Lung (tissue), 12 donors: ENCODE data around the gene TEDC1. TPM values are rescaled to one million over a fixed set of nuclear protein-coding genes. Genes with fewer than 3 reads are reported as not detected.

ENCODE experiments used
- ATAC-seq: fragments of 200-7000 bp; cut with Tn5 transposase; one replicate; pipeline ENCODE4 v1.9.1; 2020; ENCODE audit warnings: moderate number of reproducible peaks; ENCODE audit not compliant: insufficient read depth, low FRiP score
- DNase-seq, 3 donors: peaks; one replicate each; pipeline ENCODE4 v3.0.0-alpha.2; 2013 to 2017
- H3K27ac ChIP-seq, 2 donors: one replicate each; pipeline ENCODE4 v1.5.1; 2013; ENCODE audit warnings: mild to moderate bottlenecking in 2 of 2, moderate library complexity in 2 of 2, control low read depth in 1 of 2, inconsistent platforms in 1 of 2, low read depth in 1 of 2, low read length in 1 of 2
- H3K27me3 ChIP-seq, 3 donors: one replicate each; pipeline ENCODE4 v1.5.1; 2013; ENCODE audit warnings: low read length in 2 of 3; ENCODE audit not compliant: control insufficient read depth in 3 of 3, insufficient read depth in 3 of 3
- H3K36me3 ChIP-seq, 4 donors: one replicate each; pipeline ENCODE4 v1.5.1; 2013; ENCODE audit warnings: low read length in 4 of 4, mild to moderate bottlenecking in 1 of 4, moderate library complexity in 1 of 4; ENCODE audit not compliant: control insufficient read depth in 4 of 4, insufficient read depth in 4 of 4
- H3K4me1 ChIP-seq, 5 donors: one replicate each; pipeline ENCODE4 v1.5.1; 2013; ENCODE audit warnings: low read length in 5 of 5, mild to moderate bottlenecking in 2 of 5, moderate library complexity in 1 of 5; ENCODE audit not compliant: control insufficient read depth in 5 of 5, insufficient read depth in 5 of 5
- H3K4me3 ChIP-seq: one replicate; pipeline ENCODE4 v1.5.1; 2013; ENCODE audit warnings: mild to moderate bottlenecking, control low read depth, moderate library complexity
- H3K9ac ChIP-seq, 2 donors: one replicate each; pipeline ENCODE4 v1.5.1; 2013; ENCODE audit warnings: low read length in 2 of 2, control low read depth in 1 of 2; ENCODE audit not compliant: insufficient read depth in 1 of 2
- H3K9me3 ChIP-seq, 4 donors: one replicate each; pipeline ENCODE4 v1.5.1; 2013; ENCODE audit warnings: low read length in 3 of 4, mild to moderate bottlenecking in 1 of 4, moderate library complexity in 1 of 4; ENCODE audit not compliant: control insufficient read depth in 4 of 4, insufficient read depth in 3 of 4
- CTCF ChIP-seq: IDR thresholded peaks from 2 replicates; pipeline ENCODE4 v1.5.1; 2012; ENCODE audit warnings: mild to moderate bottlenecking; ENCODE audit errors: control extremely low read depth, extremely low read depth
- WGBS, 2 donors: extraction: QIAGEN DNeasy Blood & Tissue Kit; methylation state at CpG; one replicate each; pipeline ENCODE4 v1.1.7; 2013; 5-methylcytosine and 5-hydroxymethylcytosine counted together
- polyA plus RNA-seq, 2 donors: library from polyadenylated mRNA; stranded (reverse); fragments of 200-250 nt; gene quantifications; one replicate each; pipeline ENCODE4 v1.2.1, GENCODE V29; 2013
- total RNA-seq, 2 donors: library from RNA; depleted of rRNA in 1 of 2; stranded (reverse); fragments of >200 nt in 1 of 2; gene quantifications; one replicate each; pipeline ENCODE4 v1.2.1, GENCODE V29; 2014 to 2021
- donor health status: control.
- donor health status: control.
- donor health status: Bipolar disorder and iron deficiency.
- donor health status: healthy.
- donor health status: DM: yes; HTN: yes; CAD: no.

The TEDC1 gene
- total and polyA plus RNA-seq, 4 donors: 5.8 to 20.8 (median 14.4) TPM

DNA sequence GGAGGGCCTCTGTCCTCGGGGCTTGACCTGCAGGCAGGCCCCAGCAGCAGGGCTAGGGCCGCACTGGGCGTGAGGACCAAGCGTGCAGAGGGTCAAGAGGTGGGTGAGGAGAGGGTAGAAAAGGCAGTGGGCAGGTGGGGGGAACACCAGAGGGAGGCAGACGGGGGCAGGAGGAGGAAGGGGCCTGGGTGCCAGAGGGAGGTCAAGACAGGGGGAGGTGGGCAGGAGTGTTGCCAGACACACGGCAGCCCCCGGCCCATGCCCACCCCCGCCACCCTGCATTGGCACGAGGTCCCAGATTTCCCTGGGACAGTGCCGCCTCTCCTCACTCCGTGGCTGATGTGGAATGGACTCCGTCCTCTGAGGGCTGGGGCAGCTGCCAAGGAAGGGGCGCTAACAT, 43.5 kb downstream of the TEDC1 start:
- Histone ChIP-seq H3K36me3 (no peaks in the 10 kb centered on the region), H3K27ac (no peak overlapping the region), H3K4me1 (peaks cover 0 to 9% (median 0%) of the 10 kb centered on the region in 5 donors), H3K9ac (no peak overlapping the region), H3K4me3 (no peak overlapping the region), H3K9me3 (peaks cover 0 to 3% (median 0%) of the 10 kb centered on the region in 4 donors), H3K27me3 (no peaks in the 10 kb centered on the region)
- DNase-seq: peak in 1 of 3 donors; percentile 10
- ATAC-seq: no peak
- TF ChIP-seq CTCF: no peak
- 63 to 87% methylated on average over 13 of the region's 13 CpGs for WGBS, 2 donors

GRCh38 chr14:105536051-105536450, 45.0 kb downstream of the TEDC1 start:
- Histone ChIP-seq H3K4me3 (no peak overlapping the region), H3K36me3 (no peaks in the 10 kb centered on the region), H3K4me1 (peaks cover 0 to 5% (median 0%) of the 10 kb centered on the region in 5 donors), H3K27ac (no peak overlapping the region), H3K9ac (no peak overlapping the region), H3K9me3 (peaks cover 0 to 3% (median 0%) of the 10 kb centered on the region in 4 donors), H3K27me3 (no peaks in the 10 kb centered on the region)
- 72 to 79% methylated on average over 7 of the region's 7 CpGs for WGBS, 2 donors
- ATAC-seq (no peak), DNase-seq (peak in 1 of 3 donors; percentile 2)
- no peak for TF ChIP-seq CTCF

DNA sequence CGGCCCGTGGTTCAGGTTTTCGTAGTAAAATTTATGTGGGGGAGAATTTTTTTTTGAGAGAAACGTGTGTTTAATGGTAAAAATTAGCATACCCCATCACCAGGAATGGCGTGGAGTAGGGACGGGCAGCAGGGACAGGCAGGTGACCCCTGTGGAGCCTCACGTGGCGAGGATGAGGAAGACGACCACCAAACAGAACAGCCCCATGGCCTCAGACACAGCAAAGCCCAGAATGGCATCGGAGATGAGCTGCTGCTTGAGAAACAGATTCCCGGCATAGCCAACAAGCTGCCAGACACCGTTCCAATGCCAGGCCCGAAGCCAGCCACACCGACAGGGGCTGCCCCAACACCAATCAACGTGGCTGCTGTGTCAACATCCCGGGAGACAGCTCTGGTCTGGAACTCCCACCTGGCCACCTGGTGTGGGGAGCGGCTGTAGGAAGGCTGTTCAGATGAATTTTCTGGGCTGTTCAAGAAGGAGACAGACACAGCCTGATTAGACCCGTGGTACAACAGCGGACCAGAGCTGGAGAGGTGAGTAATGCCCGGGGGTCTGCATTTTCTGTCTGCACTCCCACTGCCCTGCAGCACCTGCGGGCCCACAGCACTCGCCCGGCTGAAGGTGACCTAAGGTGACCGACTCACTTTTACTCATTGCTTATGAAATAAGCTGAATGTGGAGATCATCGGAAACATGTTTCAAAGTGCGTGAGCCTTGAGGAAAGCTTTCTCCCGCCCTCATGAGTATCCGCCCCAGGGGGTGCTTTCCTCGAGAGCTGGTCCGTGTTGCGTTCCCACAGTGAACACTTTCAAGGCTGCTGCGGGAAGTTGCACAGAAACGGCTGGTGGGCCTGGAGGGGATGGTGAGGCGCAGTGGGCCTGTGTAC, 45.9 kb downstream of the TEDC1 start:
- no peak overlapping the region for H3K27ac ChIP-seq
- no peak overlapping the region for H3K9ac ChIP-seq
- ATAC-seq (no peak), DNase-seq (no peak)
- peaks cover 0 to 2% (median 0%) of the 10 kb centered on the region in 4 donors for H3K9me3 ChIP-seq
- H3K4me1 ChIP-seq: peaks cover 0 to 5% (median 0%) of the 10 kb centered on the region in 5 donors
- H3K36me3 ChIP-seq: no peaks in the 10 kb centered on the region
- no peak overlapping the region for H3K4me3 ChIP-seq
- TF ChIP-seq CTCF: no peak
- H3K27me3 ChIP-seq: no peaks in the 10 kb centered on the region
- WGBS, 2 donors: 78 to 83% methylated on average over 34 of the region's 34 CpGs
